ENCODE data around the gene EVI2B.
"Not testable (repeated sequence)": the region's sequence is repeated elsewhere in the genome, so short reads cannot be mapped to it uniquely, and the experiment has no call there.

The EVI2B gene

GRCh38 chr17:31313982-31314781 is at the start of gene EVI2B:
EVI2B (minus strand) TSS chr17:31314054; CDS start chr17:31305609, 8,445 bp downstream.
- DNase-seq, result no peak

DNA sequence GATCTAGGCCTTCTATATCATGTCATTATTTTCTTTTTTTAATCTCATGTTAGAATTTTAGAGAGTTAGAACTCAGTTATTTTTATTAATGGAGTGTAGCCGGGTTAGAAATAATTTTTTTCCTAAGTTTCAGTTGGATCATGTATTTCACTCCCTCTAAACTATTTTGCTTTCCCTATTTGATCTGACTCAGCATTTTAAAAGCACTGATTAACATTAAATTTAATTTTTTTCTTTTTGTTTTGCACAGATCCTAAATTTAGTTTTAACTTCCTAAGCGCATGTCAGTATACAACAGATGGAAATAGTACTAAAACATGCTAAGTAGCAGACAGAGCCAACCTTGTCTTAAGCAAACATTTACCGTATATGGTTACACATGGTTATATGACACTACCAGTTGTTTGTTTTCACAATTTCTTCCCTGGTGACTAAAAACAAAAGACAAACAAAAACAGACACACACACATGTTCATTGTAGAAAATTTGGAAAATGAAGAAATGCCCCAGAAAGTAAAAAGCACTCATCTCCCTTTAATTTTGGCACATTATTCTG is 44.1 kb upstream of the EVI2B start:
- no peak for DNase-seq

GRCh38 chr17:31357091-31357490 is 43.2 kb upstream of the EVI2B start:
- no peak for DNase-seq

GRCh38 chr17:31355935-31356334 is 42.1 kb upstream of the EVI2B start:
- no peak for DNase-seq

GRCh38 chr17:31349454-31349853 is 35.6 kb upstream of the EVI2B start:
- no peak for DNase-seq

GRCh38 chr17:31345191-31345747 is 31.4 kb upstream of the EVI2B start:
- DNase-seq, result not testable (repeated sequence)

DNA sequence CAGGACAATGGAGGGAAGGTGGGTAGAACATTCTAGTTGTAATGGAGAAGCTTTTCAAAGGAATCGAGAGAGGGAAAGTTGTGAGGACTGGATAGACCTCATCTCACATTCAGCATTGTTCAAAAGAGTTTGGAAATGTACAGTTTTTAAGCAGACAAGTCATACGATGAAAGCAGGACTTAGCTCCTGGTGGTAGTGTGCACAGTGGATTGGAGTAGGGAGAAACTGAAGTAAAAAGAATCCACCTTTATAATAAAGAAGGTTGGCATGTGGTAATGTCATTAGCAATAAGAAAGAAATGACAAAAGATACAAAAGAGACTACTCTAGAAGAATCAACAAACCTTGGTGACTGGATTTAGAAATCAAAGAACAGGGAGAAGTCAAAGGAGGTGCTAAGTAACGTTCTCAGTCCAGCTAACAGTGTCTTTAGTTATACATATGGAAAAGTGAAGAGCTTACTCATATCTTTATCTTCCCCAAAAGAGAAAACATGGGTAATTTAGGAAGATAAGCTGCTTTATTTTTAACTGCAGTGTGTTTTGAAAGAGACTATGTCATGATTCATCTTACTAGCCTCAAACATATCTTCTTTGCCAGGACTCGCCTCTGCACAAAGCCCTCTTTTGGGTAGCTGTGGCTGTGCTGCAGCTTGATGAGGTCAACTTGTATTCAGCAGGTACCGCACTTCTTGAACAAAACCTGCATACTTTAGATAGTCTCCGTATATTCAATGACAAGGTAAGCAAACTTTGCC is 26.2 kb upstream of the EVI2B start:
- DNase-seq, result no peak

- DNase-seq, result no peak
Observed at GRCh38 chr17:31329221-31329620, 15.4 kb upstream of the EVI2B start.

GRCh38 chr17:31328160-31328535 is 14.3 kb upstream of the EVI2B start:
- DNase-seq, result no peak

DNA sequence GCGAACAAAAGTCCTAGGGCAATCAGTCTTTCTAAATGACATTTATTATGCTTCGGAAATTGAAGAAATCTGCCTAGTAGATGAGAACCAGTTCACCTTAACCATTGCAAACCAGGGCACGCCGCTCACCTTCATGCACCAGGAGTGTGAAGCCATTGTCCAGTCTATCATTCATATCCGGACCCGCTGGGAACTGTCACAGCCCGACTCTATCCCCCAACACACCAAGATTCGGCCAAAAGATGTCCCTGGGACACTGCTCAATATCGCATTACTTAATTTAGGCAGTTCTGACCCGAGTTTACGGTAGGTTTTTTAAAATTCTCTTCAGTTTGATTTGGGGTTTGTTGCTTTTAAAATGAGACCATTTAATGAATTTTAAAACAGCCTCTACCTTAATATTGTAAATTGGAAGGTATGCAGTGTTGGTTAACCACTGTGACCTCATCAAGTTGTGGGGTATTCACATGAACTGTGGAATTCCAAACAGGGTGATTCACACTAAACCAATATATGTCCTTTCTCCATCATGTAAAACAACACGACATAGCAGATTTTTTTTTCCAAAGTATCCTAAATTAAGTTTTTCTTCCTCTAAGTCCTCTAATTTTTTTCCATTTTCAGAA is 13.8 kb upstream of the EVI2B start:
- no peak for DNase-seq

DNA sequence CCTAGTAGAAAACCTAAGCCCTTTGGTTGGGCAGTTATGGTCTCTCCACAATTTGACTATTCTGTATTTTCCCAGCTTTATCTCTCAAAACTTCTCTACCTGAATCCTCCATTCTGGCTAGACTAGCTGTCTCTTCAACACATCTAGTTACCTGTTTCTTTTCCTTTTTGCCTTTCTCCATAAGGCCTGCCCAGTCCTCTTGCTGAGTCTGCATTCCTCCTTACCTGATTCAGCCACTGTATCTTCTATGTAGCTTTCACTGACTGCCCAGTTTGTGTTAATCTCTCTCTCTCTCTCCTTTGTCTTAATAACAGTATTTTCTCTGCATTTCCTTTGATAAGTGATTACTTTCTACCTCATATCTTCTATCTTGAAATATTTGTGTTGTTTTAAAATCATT is 9.7 kb upstream of the EVI2B start:
- no peak for DNase-seq

DNA sequence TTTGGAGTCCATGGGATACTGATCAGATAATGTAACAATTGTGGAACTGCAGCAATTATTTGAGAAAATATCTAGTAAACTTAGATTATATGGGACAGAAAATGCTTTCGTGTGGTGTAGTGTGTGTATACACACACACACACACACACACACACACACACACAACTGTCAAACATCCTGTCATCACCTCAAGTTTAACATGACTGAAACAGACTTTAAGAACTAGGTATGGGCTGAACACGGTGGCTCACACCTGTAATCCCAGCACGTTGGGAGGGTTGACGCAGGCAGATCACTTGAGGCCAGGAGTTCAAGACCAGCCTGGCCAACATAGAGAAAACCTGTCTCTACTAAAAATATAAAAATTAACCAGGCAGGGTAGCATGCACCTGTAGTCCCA is 8.1 kb upstream of the EVI2B start:
- no peak for DNase-seq

DNA sequence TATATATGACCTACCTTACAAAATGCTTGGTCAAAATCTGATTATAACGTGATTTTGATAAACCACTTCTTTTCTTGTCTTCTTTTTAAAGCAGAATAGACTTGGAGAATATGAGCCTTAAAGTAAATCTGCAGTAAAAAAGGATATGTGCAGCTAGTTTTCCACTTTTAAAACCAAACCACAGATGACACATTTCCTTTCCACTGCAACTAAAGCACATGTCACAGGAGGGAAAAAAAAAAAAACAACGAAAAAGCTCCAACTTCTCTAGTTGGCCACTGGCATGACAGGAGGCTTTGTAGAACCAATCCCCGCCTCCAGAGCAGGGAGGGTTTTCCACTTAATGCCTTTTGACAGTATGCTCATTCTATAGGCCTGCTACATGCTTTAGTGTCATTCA is 7.6 kb upstream of the EVI2B start, which contains the start of gene EVI2A:
Gene EVI2A, minus strand, starts transcription at position 142 of the 400 bp plus-strand sequence. CDS start 2,609 bp downstream, outside the sequence.
- no peak for DNase-seq

GRCh38 chr17:31320791-31321190 is 6.9 kb upstream of the EVI2B start:
- DNase-seq, result no peak

- DNase-seq, result no peak
Observed at GRCh38 chr17:31320241-31320640, 6.4 kb upstream of the EVI2B start.

- DNase-seq, result no peak
Observed at GRCh38 chr17:31318851-31319661, 5.2 kb upstream of the EVI2B start.

DNA sequence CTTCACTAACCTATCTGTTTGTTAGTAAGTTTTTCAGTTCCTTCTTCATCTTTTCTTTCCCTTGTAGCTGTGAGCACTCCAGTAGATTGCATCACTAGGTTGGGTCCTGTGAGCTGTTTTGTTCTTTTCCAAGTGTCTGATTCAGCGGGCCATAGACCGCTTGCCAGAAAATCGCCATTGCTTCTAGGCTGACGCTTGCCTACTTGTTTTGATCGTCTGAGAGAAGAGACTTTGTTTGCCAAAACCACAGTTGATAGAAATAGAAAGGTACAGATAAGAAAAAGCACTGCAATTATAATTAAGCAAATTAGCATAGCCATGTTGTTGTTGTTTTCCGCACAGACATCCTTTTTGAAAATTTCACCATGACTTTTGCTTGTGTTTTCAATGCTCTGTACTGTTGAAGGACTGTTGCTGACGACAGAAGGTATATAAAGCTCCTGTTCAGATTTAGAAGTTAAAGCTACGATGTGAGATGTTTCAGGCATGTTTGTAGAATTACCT is 4.5 kb upstream of the EVI2B start:
- DNase-seq, result no peak

DNA sequence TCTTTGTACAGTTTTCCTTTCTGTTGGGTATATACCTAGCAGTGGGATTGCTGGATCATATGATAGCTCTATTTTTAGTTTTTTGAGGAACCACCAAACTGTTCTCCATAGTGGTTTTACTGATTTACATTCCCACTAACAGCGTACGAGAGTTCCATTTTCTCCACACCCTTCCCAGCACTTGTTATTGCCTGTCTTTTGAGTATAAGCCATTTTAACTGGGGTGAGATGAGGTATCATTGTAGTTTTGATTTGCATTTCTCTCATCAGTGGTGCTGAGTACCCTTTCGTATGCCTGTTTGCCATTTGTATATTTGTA is 887 bp upstream of the EVI2B start:
- no peak for DNase-seq

GRCh38 chr17:31312223-31312622 is 1.6 kb downstream of the EVI2B start:
- DNase-seq, result not testable (repeated sequence)

GRCh38 chr17:31311526-31311925 is 2.3 kb downstream of the EVI2B start:
- no peak for DNase-seq

DNA sequence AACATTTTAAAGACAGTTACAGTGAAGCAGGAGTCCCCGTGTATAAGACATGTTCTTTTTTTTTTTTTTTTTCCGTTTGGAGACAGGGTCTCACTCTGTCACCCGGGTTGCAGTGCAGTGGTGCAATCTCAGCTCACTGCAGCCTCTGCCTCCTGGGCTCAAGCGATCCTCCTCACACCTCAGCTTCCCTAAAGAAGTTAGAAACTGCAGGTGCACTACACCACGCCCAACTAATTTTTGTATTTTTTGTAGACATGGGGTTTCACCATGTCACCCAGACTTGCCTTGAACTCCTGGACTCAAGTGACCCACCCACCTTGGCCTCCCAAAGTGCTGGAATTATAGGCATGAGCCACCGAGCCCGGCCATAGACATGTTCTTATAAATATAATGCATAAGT is 3.0 kb downstream of the EVI2B start:
- no peak for DNase-seq

DNA sequence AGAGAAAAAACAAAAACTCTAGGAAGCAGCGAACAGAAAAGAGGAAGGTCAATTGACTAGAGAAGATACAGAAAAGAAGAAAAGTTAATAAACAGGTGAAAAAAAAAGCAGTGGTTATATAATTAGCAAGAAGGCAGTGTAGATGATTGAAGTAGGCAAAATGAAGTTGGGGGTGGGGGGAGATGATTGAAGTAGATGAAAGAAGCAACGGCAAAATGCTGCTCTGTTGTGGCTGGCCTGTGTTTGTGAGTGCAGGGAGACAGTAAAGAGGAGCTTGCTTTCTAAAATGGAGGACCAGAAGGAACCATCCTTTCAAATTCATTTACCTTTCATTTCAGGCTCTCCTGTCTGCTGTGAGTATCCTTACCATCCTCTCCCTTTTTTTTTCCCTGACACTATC is 3.6 kb downstream of the EVI2B start:
- DNase-seq, result no peak

Data from cortex of kidney (tissue), 1 donor.